CD4-positive, alpha-beta T cell treated with Interferon alpha-2 for 1 hour (primary cell): Measurements from ENCODE around the gene GPBAR1.
"Not testable (repeated sequence)": the region's sequence is repeated elsewhere in the genome, so short reads cannot be mapped to it uniquely, and the experiment has no call there.

Experiments
- DNase-seq, 2 donors: peaks; one replicate each; pipeline ENCODE4 v3.0.0-alpha.2; 2020 to 2022

GPBAR1 gene

DNA sequence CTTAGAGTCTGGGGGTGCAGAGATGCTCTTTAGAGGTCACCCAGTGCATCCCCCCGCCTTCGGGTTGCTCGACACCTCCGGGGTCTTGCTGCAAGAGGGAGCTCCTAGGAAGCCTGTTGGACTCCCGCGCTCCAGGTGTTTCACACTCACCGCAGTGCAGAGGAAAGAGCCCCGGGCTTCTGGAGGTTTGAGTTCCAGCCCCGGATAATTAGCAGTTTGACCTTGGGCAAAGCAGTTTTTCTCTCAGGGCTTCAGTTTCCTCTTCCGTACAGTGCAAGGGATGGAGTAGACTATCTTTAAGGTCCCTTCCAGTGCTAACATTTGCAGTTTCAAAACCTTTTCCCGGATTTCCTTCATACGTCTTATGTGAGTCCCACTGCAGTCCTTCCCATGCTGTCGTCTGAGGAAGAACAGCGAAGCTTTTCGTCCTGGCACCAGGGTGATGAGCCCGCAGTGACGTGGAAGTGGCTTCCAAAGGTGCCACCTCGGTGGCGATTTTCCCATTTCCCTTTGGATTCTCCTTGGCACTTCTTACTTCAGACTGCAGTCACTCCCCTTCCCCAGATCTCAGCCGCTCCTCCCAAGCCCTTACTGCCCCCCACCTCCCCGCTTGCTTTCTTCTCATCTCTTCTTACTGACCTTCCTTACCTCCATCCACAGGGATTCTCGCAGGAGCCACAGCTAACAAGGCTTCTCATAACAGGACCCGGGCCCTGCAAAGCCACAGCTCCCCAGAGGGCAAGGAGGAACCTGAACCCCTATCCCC, 10.1 kb downstream of the GPBAR1 start:
- no peak for DNase-seq

DNA sequence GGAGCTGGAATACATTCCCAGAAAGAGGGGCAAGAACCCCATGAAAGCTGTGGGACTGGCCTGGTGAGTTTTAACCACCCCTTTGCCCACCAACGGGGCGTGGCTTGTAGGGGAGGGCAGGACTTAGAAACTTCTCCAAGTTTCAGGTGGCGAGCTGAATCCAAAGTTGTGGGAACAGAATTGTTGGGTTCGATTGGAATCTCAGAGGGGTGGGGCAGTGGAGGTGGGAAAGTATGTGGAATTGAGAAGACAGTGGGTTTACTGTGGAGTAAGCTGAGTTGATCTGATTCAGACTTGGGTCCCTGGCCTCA, 10.6 kb downstream of the GPBAR1 start:
- DNase-seq = no peak

DNA sequence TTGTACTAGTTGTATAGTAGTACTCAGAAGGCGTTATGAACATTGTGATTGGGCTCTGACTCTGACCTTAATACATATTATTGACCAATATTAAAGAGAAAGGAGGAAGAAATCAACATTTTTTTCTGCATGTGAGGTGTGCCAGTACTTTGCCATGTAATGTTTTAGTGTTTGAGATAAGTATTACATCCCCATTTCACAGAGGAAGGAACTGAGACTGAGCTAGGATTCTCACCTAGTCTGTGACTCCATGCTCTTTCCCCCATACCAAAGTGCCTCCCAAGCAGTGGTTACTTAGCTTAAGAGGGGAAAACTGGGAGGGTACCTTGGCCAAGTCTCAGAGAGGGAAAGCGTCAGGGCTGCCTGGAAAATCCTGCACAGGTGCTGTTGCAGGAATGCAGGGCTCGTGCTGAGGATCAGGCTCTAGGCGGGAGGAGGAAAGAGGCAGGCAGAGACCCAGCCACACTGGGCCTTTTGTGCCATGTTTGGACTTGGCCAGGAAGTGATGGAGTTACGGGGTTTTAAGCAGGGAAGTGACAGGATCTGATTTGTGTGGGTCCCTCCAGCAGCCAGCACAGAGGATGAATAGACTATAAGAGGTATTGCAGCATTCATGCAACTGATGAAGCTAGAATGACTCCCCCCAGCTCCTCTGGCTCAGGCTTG, 11.2 kb downstream of the GPBAR1 start:
- DNase-seq = no peak

DNA sequence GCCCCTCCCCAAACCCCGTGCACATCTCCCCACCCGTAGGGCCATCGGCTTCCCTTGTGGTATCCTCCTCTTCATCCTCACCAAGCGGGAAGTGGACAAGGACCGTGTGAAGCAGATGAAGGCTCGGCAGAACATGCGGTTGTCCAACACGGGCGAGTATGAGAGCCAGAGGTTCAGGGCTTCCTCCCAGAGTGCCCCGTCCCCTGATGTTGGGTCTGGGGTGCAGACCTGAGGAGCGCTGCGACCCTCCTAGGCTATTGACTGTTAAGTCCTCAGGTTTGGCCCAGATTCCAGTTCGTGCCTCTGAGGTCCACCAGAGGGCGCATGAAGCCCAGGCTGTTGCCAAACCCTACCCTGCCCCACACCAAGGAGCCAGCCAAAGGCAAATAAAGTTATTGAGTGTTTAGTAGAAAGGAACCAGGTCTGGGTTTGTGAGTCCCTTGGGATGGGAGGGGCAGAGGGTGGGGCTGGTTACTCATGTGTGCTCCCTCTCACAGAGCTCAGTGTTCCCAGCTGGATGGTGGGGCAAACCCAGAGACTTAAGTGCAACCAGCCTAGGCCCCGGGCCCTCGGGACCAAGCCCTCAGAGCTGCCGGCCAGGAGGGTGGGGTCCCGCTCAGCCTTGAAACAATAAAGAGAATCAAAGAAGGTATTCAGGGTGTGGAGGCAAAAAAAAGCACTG, 11.9 kb downstream of the GPBAR1 start:
- DNase-seq = peak; percentile 85 to 86

DNA sequence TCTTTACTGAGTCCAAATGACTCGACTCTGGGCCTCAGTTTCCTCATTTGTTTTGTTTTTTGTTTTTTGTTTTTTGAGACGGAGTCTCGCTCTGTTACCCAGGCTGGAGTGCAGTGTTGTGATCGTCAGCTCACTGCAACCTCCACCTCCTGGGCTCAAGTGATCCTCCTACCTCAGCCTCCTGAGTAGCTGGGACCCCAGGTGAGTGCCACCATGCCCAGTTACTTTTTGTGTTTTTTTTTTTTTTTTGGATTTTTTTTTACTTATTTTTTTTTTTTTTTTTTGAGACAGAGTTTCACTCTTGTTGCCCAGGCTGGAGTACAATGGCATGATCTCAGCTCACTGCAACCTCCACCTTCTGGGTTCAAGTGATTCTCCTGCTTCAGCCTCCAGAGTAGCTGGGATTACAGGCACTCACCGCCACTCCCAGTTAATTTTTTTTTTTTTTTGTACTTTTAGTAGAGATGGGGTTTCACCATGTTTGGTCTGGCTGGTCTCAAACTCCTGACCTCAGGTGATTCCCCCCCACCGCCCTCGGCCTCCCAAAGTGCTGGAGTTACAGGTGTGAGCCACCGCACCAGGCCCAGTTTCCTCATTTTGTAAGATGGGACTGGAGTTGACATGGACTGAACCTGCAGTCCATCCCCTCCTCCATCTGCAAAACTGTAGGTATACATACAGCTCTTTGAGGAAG, 12.5 kb downstream of the GPBAR1 start:
- not testable (repeated sequence) for DNase-seq

DNA sequence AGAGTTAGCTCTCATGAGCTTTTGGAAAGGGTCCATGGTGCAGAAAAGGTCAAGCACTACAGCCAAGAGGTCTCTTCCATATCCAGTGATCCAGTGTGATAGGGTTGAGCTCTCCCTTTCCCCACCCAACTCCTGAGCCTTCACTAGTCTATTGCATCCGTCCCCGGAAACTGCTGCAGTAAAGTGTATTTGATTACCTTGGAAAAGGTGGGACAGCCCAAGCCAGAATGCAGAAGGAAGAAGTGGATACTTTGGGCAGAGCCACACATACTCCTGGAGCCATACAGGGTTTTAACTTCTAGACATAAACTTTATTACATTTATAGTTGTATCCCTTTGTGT, 13.1 kb downstream of the GPBAR1 start:
- DNase-seq = no peak

DNA sequence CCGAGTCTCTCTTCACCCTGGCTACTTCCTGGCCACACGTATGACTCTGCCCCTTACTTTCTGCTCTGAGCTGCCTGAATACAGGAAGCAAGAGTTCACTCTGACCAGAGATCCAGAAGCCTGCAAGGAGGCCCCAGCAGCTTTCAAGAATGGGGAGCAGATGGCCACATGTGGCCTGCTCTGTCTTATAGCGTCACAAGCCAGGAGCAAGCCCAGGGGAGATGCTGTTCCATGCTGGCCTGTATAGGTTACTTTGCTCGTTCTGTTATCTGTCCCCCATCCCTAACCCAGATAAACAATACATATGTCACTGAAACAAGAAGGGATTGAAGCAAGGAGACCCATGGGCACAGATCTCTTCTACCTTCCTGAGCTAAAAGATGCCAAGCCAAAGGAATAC, 13.8 kb downstream of the GPBAR1 start:
- no peak for DNase-seq

DNA sequence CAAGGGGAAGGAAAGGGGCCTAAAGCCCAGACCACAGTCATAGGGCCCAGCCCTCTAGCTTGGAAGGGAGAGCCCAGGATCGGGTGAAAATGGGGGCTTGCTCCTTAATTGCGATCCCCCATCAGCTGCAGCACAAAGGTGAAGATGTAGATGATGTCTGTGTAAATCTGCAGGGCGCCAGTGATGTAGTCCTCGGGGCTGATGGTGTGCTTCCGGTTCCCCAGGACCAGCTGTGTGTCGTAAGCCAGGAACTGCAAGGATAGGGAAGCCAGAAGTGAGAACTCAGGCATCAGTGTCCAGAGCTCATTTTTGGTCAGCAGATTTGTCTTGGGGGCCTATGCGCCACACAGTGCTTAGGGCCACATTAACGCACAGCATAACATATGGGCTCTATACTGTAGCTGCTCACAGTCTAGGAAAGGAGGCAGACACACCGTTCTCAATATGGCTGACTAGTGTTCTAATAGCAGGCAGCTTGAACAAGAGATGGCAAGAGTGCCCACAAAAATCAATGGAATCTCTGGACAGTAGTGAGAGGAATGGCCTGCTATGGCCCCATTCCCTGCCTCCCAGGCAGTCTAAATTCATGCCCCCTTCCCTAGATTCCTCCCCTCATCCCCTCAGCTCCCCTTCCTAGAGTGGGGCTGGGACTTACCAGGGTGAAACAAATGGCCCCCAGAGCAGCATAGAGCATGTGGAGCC, 14.7 kb downstream of the GPBAR1 start:
- DNase-seq = no peak

DNA sequence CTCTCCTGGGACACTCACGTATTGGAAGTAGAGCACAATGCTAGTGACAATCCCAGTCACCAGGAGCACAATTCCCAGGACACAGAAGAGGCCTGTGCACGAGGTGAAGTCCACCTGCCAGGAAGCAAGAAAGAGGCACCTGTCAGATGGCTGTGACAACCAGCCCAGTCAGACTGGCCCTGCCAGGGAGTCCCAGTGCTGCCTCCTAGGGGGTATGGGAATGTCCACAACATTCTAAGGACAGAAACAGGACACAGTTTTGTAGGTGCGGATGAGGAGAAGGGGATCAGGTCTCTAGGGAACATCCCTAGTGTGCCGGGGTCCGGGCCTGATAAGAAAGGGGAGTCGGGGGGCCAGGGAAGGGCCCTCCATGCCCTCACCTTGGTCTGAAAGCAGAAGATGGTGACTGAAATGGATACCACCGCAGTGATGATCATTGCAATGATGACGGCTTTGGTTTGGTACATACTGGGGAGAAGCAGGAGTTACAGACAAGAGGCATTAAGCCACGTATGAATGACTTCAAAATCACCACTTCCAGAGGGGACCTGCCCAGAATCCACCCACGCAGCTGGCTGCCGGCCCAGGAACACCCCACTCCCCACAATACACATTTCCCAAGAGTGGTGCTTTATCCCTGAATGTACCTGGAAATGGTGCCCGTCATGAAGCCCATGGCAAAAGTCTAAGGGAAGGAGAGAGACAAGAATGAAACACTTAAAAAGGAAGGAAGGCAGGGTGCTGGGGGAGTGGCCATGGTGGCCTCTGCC, 16.4 kb downstream of the GPBAR1 start:
- DNase-seq = no peak

DNA sequence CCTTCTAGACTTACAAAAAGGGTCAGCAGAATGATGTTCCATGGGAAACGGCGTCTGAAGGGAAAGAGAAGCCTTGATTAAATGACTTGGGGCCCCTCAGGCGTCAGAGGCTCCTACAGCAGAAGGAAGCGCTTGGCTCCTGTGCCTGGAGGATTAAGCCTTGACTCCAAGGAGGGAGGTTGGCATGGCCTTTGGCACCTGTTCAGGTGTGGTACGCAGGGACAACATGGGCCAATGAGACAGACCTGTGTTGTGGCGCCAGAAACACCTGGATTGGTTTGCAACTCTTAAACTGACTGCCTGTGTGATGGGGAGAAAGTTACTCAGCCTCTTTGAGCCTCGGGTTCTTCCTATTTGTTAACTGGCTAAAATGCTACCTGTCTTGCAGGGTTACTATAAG, 17.1 kb downstream of the GPBAR1 start:
- DNase-seq = no peak

DNA sequence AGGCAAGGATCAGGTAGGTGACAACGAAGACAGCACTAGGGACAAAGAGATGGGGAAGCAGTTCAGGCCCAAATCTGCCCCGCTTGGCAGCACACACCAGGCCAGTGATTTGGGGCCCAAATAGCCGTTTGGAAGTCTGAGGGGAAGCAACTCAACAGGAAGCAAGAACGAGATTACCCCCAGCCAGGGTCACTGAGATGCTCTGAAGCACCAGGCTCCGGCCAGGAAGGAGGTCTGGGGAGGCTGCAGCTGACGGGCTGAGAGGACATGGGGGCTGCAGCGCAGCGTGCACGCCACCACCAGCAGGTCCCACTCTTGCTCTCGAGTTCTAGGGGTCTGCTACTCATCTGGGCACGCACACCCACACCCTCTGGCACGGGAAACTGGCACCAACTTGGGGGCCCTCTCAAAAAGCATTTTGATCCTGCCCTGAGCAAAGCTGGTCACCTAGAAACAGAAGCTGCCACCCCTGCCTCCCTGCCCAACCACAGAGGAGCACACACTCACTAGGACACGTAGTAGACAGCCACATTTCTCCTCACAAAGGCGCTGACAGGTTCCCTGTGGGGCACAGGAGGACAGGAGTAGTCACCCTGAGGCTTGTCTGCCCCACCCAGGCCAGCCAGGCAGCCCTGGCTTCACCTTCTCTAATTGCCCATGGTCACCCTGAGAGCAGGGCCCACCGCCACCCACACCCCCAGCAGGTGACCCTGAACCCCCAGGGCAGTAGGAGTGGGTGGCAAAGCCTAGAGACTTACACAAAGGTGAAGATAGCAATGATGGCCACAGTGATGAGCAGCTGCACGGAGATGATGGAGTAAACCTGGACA, 17.9 kb downstream of the GPBAR1 start:
- no peak for DNase-seq

DNA sequence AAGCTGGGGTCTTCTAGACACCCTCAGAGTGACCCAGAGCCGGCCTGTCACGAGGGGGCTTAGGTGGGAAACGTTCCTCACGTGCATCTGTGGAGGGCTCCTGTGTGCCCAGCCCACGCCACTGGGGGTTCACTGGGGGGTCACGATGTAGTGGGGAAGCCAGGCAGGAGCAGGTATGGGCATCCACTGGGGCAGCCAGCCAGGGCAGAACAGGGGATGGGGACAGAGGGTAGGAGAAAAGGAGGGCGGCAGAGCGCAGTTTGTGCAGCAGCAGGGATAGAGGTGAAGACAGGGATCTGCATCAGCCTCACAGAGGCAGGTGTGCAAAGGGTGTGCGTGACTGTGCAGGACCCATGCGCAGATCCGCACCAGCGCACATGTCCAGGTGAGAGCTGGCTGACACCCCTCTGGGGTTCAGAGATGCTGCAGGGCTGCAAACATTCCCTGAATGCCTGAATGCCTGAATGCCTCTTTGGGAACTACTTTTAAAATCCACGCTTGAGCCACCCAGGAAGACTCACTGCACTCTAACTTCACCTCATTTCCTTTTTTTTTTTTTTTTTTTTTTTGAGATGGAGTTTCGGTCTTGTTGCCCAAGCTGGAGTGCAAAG, 19.6 kb downstream of the GPBAR1 start:
- no peak for DNase-seq

DNA sequence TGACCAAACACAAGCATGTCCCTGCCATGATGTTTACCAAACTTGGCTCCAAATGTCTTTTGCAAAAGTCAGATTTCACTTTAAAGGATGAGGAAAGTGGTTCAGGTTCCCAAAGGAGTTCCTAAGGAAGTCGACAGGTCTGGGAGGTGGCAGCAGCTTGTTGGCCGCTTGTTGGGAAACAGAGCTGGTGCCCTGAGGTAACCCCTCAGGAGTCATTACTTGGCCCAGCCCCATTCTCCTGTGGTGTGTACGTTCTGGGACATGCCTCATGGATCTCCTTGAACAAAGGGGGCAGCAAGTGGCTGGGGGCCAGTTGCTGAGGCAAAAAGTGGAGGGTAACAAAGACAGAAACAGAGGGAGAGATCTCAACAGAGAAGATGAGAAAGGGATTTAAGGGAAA, 20.6 kb downstream of the GPBAR1 start:
- no peak for DNase-seq

DNA sequence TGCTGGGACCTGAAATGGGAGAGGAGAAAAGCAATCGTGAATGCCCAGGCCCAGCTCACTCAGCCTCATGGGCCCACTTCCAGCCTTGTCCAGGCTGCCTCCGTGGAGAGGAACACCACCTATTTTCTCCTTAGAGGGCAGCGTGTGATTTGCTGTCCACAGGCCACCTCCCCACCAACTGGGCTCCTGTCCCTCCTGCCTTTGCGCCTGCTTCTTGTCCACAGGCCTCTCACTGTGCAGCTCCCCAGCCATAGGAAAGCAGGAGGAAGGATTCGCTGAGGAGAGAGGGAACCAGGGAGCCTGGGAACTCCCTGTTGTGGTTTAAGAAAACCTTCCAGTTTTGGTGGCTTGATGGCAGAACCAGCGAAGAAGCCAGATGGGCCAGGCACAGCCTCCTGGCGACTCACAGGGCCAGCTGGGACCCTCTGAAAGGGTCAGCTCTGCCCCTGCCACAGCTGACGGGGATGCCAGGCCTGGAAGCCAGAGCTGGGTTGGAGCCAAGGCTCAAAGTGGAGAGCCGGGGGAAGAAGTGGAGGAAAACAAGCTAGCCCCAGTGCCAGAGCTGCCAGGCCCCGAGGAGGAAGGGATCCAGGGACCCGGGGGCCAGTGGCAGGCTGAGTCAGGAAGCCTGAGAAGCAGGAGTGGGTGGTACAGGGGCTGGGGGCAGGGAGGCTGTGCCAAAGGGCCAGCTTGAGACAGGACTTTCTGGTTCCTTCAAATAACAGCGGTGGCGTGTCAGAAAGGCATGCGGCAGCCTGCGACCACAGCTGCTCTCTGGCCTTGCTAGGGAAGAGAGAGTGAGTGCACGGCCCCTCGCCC, 21.6 kb downstream of the GPBAR1 start:
- no peak for DNase-seq

DNA sequence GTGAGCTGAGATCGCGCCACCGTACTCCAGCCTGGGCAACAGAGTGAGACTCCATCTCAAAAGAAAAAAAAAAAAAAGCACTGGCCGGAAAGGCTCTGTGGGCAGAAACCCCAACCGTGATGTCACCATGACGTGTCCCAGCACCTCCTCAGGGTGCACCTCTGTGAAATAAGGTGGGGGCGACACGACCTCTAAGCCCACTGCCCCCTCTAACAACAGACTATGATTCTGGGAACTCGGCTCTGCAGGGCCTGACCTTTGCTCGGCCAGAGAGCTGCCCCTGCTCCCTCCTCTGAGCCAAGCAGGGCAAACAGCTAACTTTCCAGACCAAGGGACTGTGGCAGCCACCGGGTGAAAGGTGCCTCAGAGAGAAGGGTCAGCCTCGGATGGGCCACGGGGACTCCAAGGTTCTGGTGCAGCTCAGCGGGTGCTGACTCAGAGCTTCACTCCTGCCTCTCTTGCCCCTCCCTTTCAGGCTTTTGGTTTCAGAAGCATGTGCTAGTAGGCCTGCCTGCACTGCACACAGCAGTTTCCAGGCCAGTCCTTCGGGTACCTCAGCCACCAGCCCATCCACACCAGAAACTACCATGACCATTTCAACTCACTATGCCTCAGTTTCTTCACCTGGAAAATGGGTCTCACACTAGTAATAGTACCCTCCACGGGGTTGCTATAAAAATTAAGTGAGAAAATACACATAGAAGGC, 23.4 kb downstream of the GPBAR1 start:
- DNase-seq = peak; percentile 44 to 68

DNA sequence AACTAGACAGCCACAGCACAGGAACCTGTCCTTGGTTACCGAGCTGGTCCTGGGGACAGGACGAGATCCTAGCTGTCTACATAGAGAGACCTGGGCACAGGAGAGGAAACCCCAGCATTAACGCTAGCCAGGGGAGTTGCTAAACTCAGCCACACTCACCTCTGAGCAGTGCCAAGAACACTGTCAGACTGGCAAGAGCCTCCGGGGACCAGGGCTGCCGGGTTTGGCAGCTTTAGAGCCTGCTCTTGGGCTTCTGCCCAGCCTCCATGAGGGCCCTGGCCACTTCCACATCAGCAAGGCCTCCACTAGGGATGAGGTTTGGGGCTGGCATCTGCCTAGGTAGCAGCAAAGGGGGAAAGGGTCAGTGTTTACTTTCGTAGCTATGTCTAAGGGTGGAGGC, 24.8 kb downstream of the GPBAR1 start:
- DNase-seq = peak; percentile 16 to 40

DNA sequence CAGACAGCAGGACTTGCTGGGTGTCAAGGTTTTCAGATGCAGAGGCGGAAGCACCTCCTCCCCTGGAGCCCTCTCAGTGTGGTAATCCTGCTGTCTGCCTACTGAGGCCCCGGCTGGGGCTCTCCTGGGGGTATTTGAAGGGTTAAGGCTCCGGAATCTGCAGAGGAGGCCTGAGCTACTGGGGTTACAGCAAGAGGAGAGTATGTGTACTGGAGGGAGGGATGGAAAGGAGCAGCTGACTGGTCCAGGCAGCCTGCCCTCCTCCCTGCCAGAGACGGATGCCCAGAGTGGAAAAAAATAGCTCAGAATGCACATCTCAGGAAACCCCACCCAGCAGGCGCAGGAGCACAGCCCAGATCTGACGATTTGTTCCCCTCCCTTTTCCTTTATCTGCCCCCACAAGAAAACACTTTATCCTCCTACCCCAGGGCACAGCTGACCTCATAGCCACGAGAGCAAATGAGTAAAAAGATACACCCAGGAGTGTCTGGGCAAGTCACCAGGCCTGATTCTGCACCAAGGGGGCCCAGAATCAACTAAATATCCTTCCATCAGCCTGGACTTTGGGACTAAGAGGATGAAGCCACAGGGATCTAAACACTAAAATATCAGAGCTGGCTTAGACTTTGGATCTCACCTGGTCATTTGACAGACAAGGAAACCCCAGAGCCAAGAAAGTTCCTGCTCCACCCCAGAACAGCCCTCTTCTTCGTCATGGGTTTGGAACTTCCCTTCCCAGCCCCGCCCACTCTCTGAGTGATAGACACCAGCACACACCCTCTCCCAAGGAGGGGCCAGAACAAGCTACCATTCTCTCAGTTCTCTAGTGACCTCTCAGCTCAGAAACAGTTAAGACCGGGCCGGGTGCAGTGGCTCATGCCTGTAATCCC, 26.0 kb downstream of the GPBAR1 start:
- peak; percentile 89 to 90 for DNase-seq

DNA sequence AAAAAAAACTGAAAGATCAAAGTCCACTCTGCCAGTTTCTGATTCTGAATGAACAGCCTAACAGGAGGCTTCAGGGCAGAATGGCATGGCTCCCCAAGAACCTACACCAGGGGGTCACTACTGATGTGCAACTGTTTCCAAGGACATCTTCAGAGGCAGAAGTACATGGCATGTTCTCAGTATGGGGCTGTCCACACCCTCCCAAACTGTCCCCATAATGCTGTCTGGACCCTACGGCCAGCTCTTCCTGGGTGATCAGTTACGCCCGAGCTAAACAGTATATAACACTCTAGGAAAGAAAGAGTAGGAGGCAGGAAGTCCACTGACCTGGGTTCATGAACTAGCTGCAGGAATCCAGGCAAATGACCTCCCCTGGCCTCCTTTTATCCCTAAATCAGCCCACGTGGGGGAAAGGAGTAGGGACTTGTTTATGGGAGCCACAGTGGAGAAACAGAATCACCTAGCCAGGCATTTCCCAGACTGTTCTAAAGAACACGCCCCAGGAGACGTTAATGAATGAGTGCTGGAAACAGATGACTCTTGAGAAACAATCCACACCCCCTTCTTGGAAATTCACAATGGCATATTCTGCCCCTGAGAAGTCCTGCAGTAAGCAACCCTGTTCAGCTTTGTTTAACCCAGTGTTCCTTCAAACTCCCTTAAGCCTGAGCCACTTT, 29.0 kb downstream of the GPBAR1 start:
- DNase-seq = no peak
